HCT116 (cell line): Measurements from ENCODE around the gene TMEM132C. TPM values are rescaled to one million over a fixed set of nuclear protein-coding genes. Genes with fewer than 3 reads are reported as not detected.

ENCODE experiments used
- ATAC-seq: fragments of 200-7000 bp; cut with Tn5 transposase; 2 replicates; pipeline ENCODE4 v1.9.1; 2020; ENCODE audit warnings: mild to moderate bottlenecking, moderate library complexity
- BruUV-seq: library from RNA; stranded (reverse); fragments of 400-500 nt; replicated peaks from 2 replicates; lab custom pipeline; 2021; lab: Mats Ljungman, UMichigan
- CTCF ChIA-PET: fragments of 300-600 bp; sonication (Branson Sonifier 250); formaldehyde crosslinking; loops from one replicate; lab custom pipeline; 2021; ENCODE audit warnings: antibody characterized with exemption; lab: Charles Lee
- POLR2A ChIA-PET: fragments of 300-600, 350-600 bp; sonication (Branson Sonifier 250); formaldehyde crosslinking; loops from one replicate; lab custom pipeline; 2021; ENCODE audit warnings: antibody characterized with exemption; lab: Charles Lee
- RAD21 ChIA-PET, 2 experiments: fragments of 300-600 bp; sonication (Branson Sonifier 250); formaldehyde crosslinking; loops; one replicate each; lab custom pipeline; 2023; ENCODE audit warnings: low total read pairs in 2 of 2; ENCODE audit not compliant: uncharacterized antibody in 2 of 2, unreplicated experiment in 2 of 2, low non-redundant PET in 1 of 2; lab: Charles Lee
- DNase-seq: peaks from one replicate; pipeline ENCODE4 v3.0.0-alpha.2; 2010; ENCODE audit warnings: low read depth, low spot score
- H2AFZ ChIP-seq: fragments of 200-600 bp; shearing (Covaris generic), sonication (generic); 2 replicates; pipeline ENCODE4 v1.6.1; 2017; ENCODE audit warnings: low read depth, mixed run types, mixed read lengths, antibody characterized with exemption, low read length; ENCODE audit not compliant: poor library complexity, severe bottlenecking
- H3K27ac ChIP-seq: 2 replicates; pipeline ENCODE4 v1.5.1; 2012; ENCODE audit warnings: low read depth, low read length
- H3K27me3 ChIP-seq: fragments of 200-600 bp; sonication (generic); 2 replicates; pipeline ENCODE4 v1.6.1; 2016; ENCODE audit warnings: mixed run types, low read length, mixed read lengths; ENCODE audit not compliant: insufficient read depth
- H3K36me3 ChIP-seq, 2 experiments: fragments of 200-500 bp in 1 of 2; fragments of 200-600 bp in 1 of 2; sonication (Bioruptor generic) in 1 of 2; sonication (generic) in 1 of 2; 2 replicates each; pipeline versions ENCODE4 v1.5.1 to v1.6.1; 2014 to 2016; ENCODE audit warnings: low read length in 2 of 2, inconsistent platforms in 1 of 2, mixed read lengths in 1 of 2, mixed run types in 1 of 2; ENCODE audit not compliant: insufficient read depth in 2 of 2, control insufficient read depth in 1 of 2
- H3K4me1 ChIP-seq, 2 experiments: fragments of 200-600 bp in 1 of 2; sonication (generic) in 1 of 2; 2 replicates each; pipeline versions ENCODE4 v1.5.1 to v1.6.1; 2012 to 2017; ENCODE audit warnings: low read length in 2 of 2, inconsistent platforms in 1 of 2, mild to moderate bottlenecking in 1 of 2, mixed read lengths in 1 of 2, mixed run types in 1 of 2, moderate library complexity in 1 of 2; ENCODE audit not compliant: insufficient read depth in 2 of 2, control insufficient read depth in 1 of 2
- H3K4me2 ChIP-seq: fragments of 200-600 bp; sonication (generic); 2 replicates; pipeline ENCODE4 v1.6.1; 2017; ENCODE audit warnings: mixed run types, low read length, mixed read lengths
- H3K4me3 ChIP-seq, 2 experiments: fragments of 200-600 bp in 1 of 2; sonication (generic) in 1 of 2; replicated peaks in 1 of 2; 2 replicates each; pipeline ENCODE4 v1.5.1; 2011 to 2016; ENCODE audit warnings: low read length in 2 of 2, control low read depth in 1 of 2, low read depth in 1 of 2, mild to moderate bottlenecking in 1 of 2, mixed read lengths in 1 of 2, mixed run types in 1 of 2
- H3K79me2 ChIP-seq: fragments of 200-600 bp; sonication (generic); 2 replicates; pipeline ENCODE4 v1.6.1; 2017; ENCODE audit warnings: mild to moderate bottlenecking, mixed run types, low read length, moderate library complexity, mixed read lengths; ENCODE audit not compliant: insufficient read depth
- H3K9ac ChIP-seq: fragments of 200-600 bp; sonication (generic); 2 replicates; pipeline ENCODE4 v1.6.1; 2016; ENCODE audit warnings: low read length, mixed read lengths
- H3K9me2 ChIP-seq: fragments of 200-600 bp; sonication (generic), shearing (Covaris generic); 2 replicates; pipeline ENCODE4 v1.6.1; 2017; ENCODE audit warnings: mixed run types, mild to moderate bottlenecking, moderate library complexity; ENCODE audit not compliant: insufficient read depth
- H3K9me3 ChIP-seq, 2 experiments: fragments of 200-500 bp in 1 of 2; fragments of 200-600 bp in 1 of 2; sonication (Bioruptor generic) in 1 of 2; sonication (generic) in 1 of 2; 2 replicates each; pipeline ENCODE4 v1.6.1; 2014 to 2017; ENCODE audit warnings: low read length in 2 of 2, mixed read lengths in 2 of 2, inconsistent platforms in 1 of 2, low read depth in 1 of 2, mild to moderate bottlenecking in 1 of 2, mixed run types in 1 of 2, moderate library complexity in 1 of 2; ENCODE audit not compliant: control insufficient read depth in 1 of 2, insufficient read depth in 1 of 2
- H4K20me1 ChIP-seq: fragments of 200-600 bp; sonication (generic), shearing (Covaris generic); 2 replicates; pipeline ENCODE4 v1.6.1; 2017; ENCODE audit warnings: mixed run types, mild to moderate bottlenecking, moderate library complexity; ENCODE audit not compliant: insufficient read depth
- CEBPB ChIP-seq: IDR thresholded peaks from 2 replicates; pipeline ENCODE4 v1.6.1; 2012; ENCODE audit warnings: low read depth
- EGR1 ChIP-seq: IDR thresholded peaks from 2 replicates; pipeline ENCODE4 v1.6.1; 2012; ENCODE audit warnings: low read depth
- ELF1 ChIP-seq: IDR thresholded peaks from 2 replicates; pipeline ENCODE4 v1.6.1; 2012; ENCODE audit warnings: low read depth, borderline replicate concordance
- EZH2 ChIP-seq: fragments of 200-600 bp; sonication (generic); IDR thresholded peaks from 2 replicates; pipeline ENCODE4 v1.6.1; 2017; ENCODE audit warnings: antibody characterized with exemption, mixed run types
- FOSL1 ChIP-seq: IDR thresholded peaks from 2 replicates; pipeline ENCODE4 v1.6.1; 2012; ENCODE audit warnings: low read depth
- JUND ChIP-seq: IDR thresholded peaks from 2 replicates; pipeline ENCODE4 v1.6.1; 2012
- MAX ChIP-seq: IDR thresholded peaks from 2 replicates; pipeline ENCODE4 v1.6.1; 2012
- POLR2A ChIP-seq: IDR thresholded peaks from 2 replicates; pipeline ENCODE4 v1.7.0; 2011; ENCODE audit warnings: borderline replicate concordance; ENCODE audit not compliant: insufficient read depth, insufficient read length; ENCODE audit errors: extremely low read depth
- POLR2AphosphoS5 ChIP-seq: IDR thresholded peaks from 2 replicates; pipeline ENCODE4 v1.6.1; 2011; ENCODE audit warnings: mild to moderate bottlenecking, low read depth, low read length, moderate library complexity
- REST ChIP-seq: IDR thresholded peaks from 2 replicates; pipeline ENCODE4 v1.6.1; 2012; ENCODE audit warnings: low read depth
- SIN3A ChIP-seq: IDR thresholded peaks from 2 replicates; pipeline ENCODE4 v1.6.1; 2012; ENCODE audit warnings: low read depth
- SP1 ChIP-seq: IDR thresholded peaks from 2 replicates; pipeline ENCODE4 v1.6.1; 2012; ENCODE audit warnings: low read depth
- SRF ChIP-seq: IDR thresholded peaks from 2 replicates; pipeline ENCODE4 v1.6.1; 2012; ENCODE audit warnings: low read depth
- TCF7L2 ChIP-seq: IDR thresholded peaks from 2 replicates; pipeline ENCODE4 v1.7.0; 2011; ENCODE audit warnings: borderline replicate concordance, inconsistent platforms; ENCODE audit not compliant: insufficient read depth, insufficient read length; ENCODE audit errors: extremely low read depth
- ZNF274 ChIP-seq: fragments of 200-500 bp; sonication (Bioruptor generic); IDR thresholded peaks from 2 replicates; pipeline ENCODE4 v1.6.1; 2014; ENCODE audit warnings: mild to moderate bottlenecking, low read depth, low read length, inconsistent platforms
- intact Hi-C: fragments of 100-400 bp; cut with micrococcal nuclease; formaldehyde crosslinking; loops from 2 replicates; pipeline ENCODE4 v1.10.0; 2022
- total RNA-seq: library from RNA; stranded (reverse); gene quantifications from one replicate; pipeline ENCODE4 v1.2.1, GENCODE V29; 2021; ENCODE audit not compliant: unreplicated experiment
- TF ChIP-seq, protein P1 (sequence below): IDR thresholded peaks from 2 replicates; pipeline ENCODE4 v1.6.1; 2012
- TF ChIP-seq, protein P2 (sequence below): IDR thresholded peaks from 2 replicates; pipeline ENCODE4 v1.6.1; 2011; ENCODE audit warnings: mild to moderate bottlenecking, low read length, moderate library complexity; ENCODE audit not compliant: insufficient replicate concordance; ENCODE audit errors: extremely low read depth
- TF ChIP-seq, protein P3 (sequence below), 3 experiments: fragments of 200-600 bp in 1 of 3; sonication (generic) in 1 of 3; IDR thresholded peaks in 2 of 3; conservative IDR thresholded peaks in 1 of 3; 2 replicates each; pipeline ENCODE4 v1.5.1; 2012 to 2017; ENCODE audit warnings: low read depth in 2 of 3, low read length in 2 of 3, antibody characterized with exemption in 1 of 3, borderline replicate concordance in 1 of 3, control low read depth in 1 of 3, mild to moderate bottlenecking in 1 of 3, mixed read lengths in 1 of 3, mixed run types in 1 of 3, moderate library complexity in 1 of 3; ENCODE audit not compliant: insufficient read depth in 1 of 3

The TMEM132C gene
- total RNA-seq, 1 experiment from 2014 or later = not detected

DNA sequence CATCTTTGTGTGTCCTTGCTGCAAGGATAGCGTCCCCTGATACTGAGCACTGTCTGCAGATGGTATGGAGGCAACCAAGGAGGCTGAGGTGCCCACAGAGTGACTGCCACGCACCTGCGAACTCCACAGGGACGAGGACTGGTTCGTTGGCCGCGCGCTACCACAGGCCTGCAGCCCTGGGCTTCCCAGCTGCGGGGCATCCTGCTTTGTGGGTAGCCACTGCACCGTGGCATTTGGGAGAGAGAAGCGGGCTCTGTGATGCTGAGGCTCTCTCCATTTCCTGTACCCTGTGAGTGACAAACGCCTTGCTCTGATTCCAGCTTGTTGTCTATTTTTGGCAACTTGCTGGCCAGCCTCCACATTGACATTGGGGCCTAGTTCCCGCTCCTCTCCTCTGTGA, 480.5 kb downstream of the TMEM132C start:
- Histone ChIP-seq H3K36me3 (no peaks in the 10 kb centered on the region), H3K79me2 (no peaks in the 10 kb centered on the region), H3K27me3 (peaks cover 11% of the 10 kb centered on the region), H3K4me1 (no peaks in the 10 kb centered on the region), H3K9me2 (no peaks in the 10 kb centered on the region), H2AFZ (no peak overlapping the region), H3K9ac (no peak overlapping the region), H3K27ac (no peak overlapping the region), H3K4me2 (no peak overlapping the region)
- POLR2A ChIA-PET = no interaction called here
- DNase-seq = no peak
- intact Hi-C loops = no loop called here
- BruUV-seq = no TSS peak
- CTCF ChIA-PET = no interaction called here
- RAD21 ChIA-PET = no interaction called here
- ATAC-seq = no peak
- TF ChIP-seq EGR1 (no peak), EZH2 (no peak), MAX (no peak), SRF (no peak), JUND (no peak), REST (no peak), CEBPB (no peak), POLR2A (no peak), ZNF274 (no peak), SP1 (no peak), POLR2AphosphoS5 (no peak), TCF7L2 (no peak), SIN3A (no peak), FOSL1 (no peak), ELF1 (no peak)
- TF ChIP-seq, protein P1, sequence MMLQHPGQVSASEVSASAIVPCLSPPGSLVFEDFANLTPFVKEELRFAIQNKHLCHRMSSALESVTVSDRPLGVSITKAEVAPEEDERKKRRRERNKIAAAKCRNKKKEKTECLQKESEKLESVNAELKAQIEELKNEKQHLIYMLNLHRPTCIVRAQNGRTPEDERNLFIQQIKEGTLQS = no peak
- TF ChIP-seq, protein P2, sequence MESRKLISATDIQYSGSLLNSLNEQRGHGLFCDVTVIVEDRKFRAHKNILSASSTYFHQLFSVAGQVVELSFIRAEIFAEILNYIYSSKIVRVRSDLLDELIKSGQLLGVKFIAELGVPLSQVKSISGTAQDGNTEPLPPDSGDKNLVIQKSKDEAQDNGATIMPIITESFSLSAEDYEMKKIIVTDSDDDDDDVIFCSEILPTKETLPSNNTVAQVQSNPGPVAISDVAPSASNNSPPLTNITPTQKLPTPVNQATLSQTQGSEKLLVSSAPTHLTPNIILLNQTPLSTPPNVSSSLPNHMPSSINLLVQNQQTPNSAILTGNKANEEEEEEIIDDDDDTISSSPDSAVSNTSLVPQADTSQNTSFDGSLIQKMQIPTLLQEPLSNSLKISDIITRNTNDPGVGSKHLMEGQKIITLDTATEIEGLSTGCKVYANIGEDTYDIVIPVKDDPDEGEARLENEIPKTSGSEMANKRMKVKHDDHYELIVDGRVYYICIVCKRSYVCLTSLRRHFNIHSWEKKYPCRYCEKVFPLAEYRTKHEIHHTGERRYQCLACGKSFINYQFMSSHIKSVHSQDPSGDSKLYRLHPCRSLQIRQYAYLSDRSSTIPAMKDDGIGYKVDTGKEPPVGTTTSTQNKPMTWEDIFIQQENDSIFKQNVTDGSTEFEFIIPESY = no peak
- TF ChIP-seq, protein P3, sequence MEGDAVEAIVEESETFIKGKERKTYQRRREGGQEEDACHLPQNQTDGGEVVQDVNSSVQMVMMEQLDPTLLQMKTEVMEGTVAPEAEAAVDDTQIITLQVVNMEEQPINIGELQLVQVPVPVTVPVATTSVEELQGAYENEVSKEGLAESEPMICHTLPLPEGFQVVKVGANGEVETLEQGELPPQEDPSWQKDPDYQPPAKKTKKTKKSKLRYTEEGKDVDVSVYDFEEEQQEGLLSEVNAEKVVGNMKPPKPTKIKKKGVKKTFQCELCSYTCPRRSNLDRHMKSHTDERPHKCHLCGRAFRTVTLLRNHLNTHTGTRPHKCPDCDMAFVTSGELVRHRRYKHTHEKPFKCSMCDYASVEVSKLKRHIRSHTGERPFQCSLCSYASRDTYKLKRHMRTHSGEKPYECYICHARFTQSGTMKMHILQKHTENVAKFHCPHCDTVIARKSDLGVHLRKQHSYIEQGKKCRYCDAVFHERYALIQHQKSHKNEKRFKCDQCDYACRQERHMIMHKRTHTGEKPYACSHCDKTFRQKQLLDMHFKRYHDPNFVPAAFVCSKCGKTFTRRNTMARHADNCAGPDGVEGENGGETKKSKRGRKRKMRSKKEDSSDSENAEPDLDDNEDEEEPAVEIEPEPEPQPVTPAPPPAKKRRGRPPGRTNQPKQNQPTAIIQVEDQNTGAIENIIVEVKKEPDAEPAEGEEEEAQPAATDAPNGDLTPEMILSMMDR (IDR thresholded peaks at IDR 0.05 in 2 of 3, conservative IDR thresholded peaks at IDR 0.05 in 1 of 3; ENCODE audit: borderline replicate concordance in 1 of 3, insufficient read depth in 1 of 3, low read depth in 2 of 3, low read length in 2 of 3) = no peak
- TF ChIP-seq, all 23 proteins: peak for 0
- no peak overlapping the region for H3K4me3 ChIP-seq
- H3K9me3 ChIP-seq = no peaks in the 10 kb centered on the region
- no peaks in the 10 kb centered on the region for H4K20me1 ChIP-seq
